SK-N-MC (cell line): Measurements from ENCODE around the gene YLPM1.

Experiments used
- EZH2 ChIP-seq: fragments of 200-600 bp; sonication (generic); IDR thresholded peaks from one replicate; pipeline ENCODE4 v1.6.1; 2017; ENCODE audit warnings: antibody characterized with exemption
- FOXP2 ChIP-seq: optimal IDR thresholded peaks from 2 replicates; pipeline ENCODE3; 2011; ENCODE audit warnings: mild to moderate bottlenecking, moderate library complexity; ENCODE audit not compliant: insufficient read depth; ENCODE audit errors: extremely low read length, control extremely low read depth
- POLR2AphosphoS5 ChIP-seq: IDR thresholded peaks from 2 replicates; pipeline ENCODE4 v1.6.1; 2012; ENCODE audit warnings: mild to moderate bottlenecking, low read depth, low read length, borderline replicate concordance

DNA sequence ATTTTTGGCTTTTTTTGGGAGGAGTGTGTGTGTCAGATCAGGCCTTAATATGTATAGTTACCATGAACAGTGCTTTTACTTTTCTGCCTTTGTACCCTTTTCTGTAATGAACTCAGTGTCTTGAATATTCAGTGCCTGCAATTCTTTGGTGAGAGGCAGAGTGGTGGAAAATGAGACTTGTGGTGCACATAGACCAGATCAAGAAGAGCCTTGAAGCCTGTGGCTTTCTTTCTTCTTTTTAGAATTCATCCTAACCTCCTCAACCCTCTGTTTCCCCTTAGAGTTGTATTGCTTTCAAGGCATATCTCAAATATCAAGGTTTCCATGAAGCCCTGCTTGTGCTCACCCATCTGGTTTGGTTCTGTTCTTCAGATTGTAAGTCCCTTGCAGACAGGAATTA lies 2.6 kb downstream of the YLPM1 start:
- TF ChIP-seq EZH2 (no peak), POLR2AphosphoS5 (no peak), FOXP2 (no peak)
